Thyroid gland (tissue), 4 donors: ENCODE results near the gene HHAT. TPM values are rescaled to one million over a fixed set of nuclear protein-coding genes. Genes with fewer than 3 reads are reported as not detected.

Source experiments
- DNase-seq, 2 donors: peaks; one replicate each; pipeline ENCODE4 v3.0.0-alpha.2; 2019
- H3K27ac ChIP-seq, 3 donors: fragments of 200-600 bp; sonication (generic); 1 replicate in 2 of 3; 2 replicates in 1 of 3; pipeline ENCODE4 v1.5.1; 2016 to 2019; ENCODE audit warnings: mild to moderate bottlenecking in 1 of 3, moderate library complexity in 1 of 3
- H3K27me3 ChIP-seq: fragments of 200-600 bp; sonication (generic); one replicate; pipeline ENCODE4 v1.5.1; 2019
- H3K36me3 ChIP-seq, 2 donors: fragments of 200-600 bp; sonication (generic); one replicate each; pipeline ENCODE4 v1.5.1; 2016 to 2019
- H3K4me1 ChIP-seq, 2 donors: fragments of 200-600 bp; sonication (generic); one replicate each; pipeline ENCODE4 v1.5.1; 2017 to 2019
- H3K4me3 ChIP-seq, 3 donors: fragments of 200-600 bp; sonication (generic); replicated peaks in 1 of 3; 1 replicate in 2 of 3; 2 replicates in 1 of 3; pipeline ENCODE4 v1.5.1; 2016; ENCODE audit warnings: mild to moderate bottlenecking in 1 of 3
- H3K9me3 ChIP-seq: fragments of 200-600 bp; sonication (generic); one replicate; pipeline ENCODE4 v1.5.1; 2017
- POLR2A ChIP-seq, 2 donors: fragments of 450-650 bp; IDR thresholded peaks; one replicate each; pipeline ENCODE4 v1.6.1; 2017; ENCODE audit warnings: antibody characterized with exemption in 2 of 2, mild to moderate bottlenecking in 2 of 2, moderate library complexity in 1 of 2
- WGBS, 2 donors: methylation state at CpG; one replicate each; pipeline ENCODE4 v1.1.5; 2017; 5-methylcytosine and 5-hydroxymethylcytosine counted together
- intact Hi-C: fragments of 100-400 bp; cut with DNase I; formaldehyde crosslinking; loops from one replicate; pipeline ENCODE4 v1.15.1; 2023
- total RNA-seq, 4 donors: library from RNA; depleted of rRNA; stranded (reverse); fragments of >200 nt; gene quantifications; one replicate each; pipeline ENCODE4 v1.2.3, GENCODE V29; 2016
- TF ChIP-seq, protein P1 (sequence below), 6 experiments: fragments of 200-600 bp in 3 of 6; fragments of 450-650 bp in 3 of 6; sonication (generic) in 3 of 6; IDR thresholded peaks; one replicate each; pipeline ENCODE4 v1.5.1; 2016 to 2019; ENCODE audit warnings: antibody characterized with exemption in 6 of 6, mild to moderate bottlenecking in 2 of 6, inconsistent platforms in 1 of 6, moderate library complexity in 1 of 6

Gene HHAT
- total RNA-seq, 4 donors from 2014 or later = 7.9 to 15.9 (median 10.5) TPM

DNA sequence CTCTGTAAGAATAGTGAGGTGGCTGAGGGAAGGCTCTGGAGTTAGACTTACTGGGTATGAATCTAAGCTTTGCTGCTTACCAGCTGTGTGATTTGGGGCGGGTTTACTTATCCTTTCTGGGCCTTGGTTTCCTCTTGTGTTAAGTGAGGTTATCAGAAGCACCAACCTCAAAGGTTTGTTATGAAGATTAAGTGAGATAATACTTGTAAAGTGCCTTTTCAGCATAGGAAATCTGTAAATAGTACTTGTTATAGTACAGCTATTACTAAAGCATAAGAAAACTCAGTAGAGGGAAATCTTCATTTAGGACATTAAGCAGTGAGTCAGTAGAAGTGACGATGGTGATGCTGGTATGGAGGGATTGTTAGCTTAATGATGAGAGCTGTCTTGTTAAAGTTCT, 12.1 kb downstream of the HHAT start:
- intact Hi-C loops = no loop called here
- TF ChIP-seq, protein P1, sequence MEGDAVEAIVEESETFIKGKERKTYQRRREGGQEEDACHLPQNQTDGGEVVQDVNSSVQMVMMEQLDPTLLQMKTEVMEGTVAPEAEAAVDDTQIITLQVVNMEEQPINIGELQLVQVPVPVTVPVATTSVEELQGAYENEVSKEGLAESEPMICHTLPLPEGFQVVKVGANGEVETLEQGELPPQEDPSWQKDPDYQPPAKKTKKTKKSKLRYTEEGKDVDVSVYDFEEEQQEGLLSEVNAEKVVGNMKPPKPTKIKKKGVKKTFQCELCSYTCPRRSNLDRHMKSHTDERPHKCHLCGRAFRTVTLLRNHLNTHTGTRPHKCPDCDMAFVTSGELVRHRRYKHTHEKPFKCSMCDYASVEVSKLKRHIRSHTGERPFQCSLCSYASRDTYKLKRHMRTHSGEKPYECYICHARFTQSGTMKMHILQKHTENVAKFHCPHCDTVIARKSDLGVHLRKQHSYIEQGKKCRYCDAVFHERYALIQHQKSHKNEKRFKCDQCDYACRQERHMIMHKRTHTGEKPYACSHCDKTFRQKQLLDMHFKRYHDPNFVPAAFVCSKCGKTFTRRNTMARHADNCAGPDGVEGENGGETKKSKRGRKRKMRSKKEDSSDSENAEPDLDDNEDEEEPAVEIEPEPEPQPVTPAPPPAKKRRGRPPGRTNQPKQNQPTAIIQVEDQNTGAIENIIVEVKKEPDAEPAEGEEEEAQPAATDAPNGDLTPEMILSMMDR (IDR thresholded peaks at IDR 0.05) = no peak
- TF ChIP-seq POLR2A (IDR thresholded peaks at IDR 0.05) = no peak
- no peaks in the 10 kb centered on the region for H3K36me3 ChIP-seq
- no peak for DNase-seq
- H3K4me3 ChIP-seq = no peak overlapping the region
- no peaks in the 10 kb centered on the region for H3K9me3 ChIP-seq
- H3K27me3 ChIP-seq = no peaks in the 10 kb centered on the region
- H3K27ac ChIP-seq = no peak overlapping the region
- WGBS, 2 donors = 85 to 98% methylated on average over 2 of the region's 2 CpGs
- peaks cover 10 to 11% of the 10 kb centered on the region in 2 donors for H3K4me1 ChIP-seq

DNA sequence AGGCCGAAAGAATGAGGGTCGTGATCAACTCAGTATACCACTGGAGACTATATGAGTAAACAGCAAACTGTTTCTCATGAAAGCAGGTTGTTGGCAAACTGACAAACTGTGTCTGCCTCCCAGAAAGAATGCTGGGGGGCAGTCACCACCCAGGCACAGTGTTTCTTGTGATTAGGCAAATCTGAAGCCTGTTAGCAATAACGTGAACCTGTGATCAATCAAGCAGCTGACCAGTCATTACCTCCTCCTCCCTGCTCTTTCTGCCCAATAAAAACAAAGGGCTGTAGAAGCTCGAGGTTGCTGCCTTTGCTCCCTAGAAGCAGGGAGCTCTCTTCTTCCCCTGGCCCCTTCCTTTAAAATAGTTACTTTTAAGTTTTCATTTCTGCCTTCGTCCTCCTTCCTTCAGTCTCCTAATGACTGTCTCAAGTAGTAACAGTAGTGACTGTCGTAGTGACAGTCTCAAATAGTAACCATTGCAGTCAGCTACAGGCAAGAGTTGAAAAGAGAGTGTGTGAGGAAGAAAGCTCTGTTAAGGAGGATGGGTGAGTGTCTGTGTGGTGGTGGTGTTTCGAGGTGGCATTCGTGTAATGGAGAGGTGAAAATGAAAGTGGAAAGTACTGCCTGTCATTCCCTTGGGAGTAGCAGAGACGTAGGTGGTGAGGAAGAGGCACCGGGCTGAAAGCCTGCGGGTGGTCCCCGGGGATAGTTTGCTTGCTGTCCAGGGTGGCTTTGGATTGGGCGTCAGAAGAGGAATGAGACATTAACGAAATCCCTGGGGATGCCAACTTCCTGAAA, 14.5 kb downstream of the HHAT start:
- no peak for DNase-seq
- Histone ChIP-seq H3K4me3 (peak overlapping the region in 1 of 3 donors; percentile 22), H3K36me3 (no peaks in the 10 kb centered on the region), H3K9me3 (no peaks in the 10 kb centered on the region), H3K27ac (peak overlapping the region; percentile 2 to 36 (median 25)), H3K27me3 (no peaks in the 10 kb centered on the region), H3K4me1 (peaks cover 10 to 17% of the 10 kb centered on the region in 2 donors)
- TF ChIP-seq, protein P1 (IDR thresholded peaks at IDR 0.05) = no peak
- no peak for TF ChIP-seq POLR2A (IDR thresholded peaks at IDR 0.05)
- intact Hi-C loops = no loop called here
- WGBS, 2 donors = 45 to 48% methylated on average over 14 of the region's 14 CpGs

DNA sequence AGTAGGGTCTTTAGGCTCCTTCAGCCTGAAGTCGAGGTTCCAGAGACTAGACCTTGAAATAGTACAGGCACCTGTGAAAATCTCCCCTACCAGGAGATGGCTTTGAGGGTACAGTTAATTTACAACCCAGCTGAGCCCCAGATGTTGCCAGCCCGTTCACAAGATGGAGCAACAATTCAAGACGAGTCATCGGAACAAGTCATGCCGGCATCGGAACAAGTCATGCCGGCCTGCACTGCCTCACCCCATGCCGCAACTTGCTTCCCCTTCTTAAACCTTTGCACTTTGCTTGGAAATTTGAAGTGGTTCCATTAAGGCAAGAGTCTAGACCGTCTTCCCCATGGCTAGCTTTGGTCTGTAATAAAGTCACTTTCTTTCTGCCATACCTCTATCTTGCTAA, 16.0 kb downstream of the HHAT start:
- 79 to 91% methylated on average over 8 to 9 of the region's 9 CpGs for WGBS, 2 donors
- no peak overlapping the region for H3K27ac ChIP-seq
- H3K36me3 ChIP-seq = no peaks in the 10 kb centered on the region
- H3K27me3 ChIP-seq = no peaks in the 10 kb centered on the region
- TF ChIP-seq, protein P1 (IDR thresholded peaks at IDR 0.05) = no peak
- TF ChIP-seq POLR2A (IDR thresholded peaks at IDR 0.05) = no peak
- intact Hi-C loops = no loop called here
- DNase-seq = no peak
- H3K4me1 ChIP-seq = peaks cover 10 to 17% of the 10 kb centered on the region in 2 donors
- H3K4me3 ChIP-seq = no peak overlapping the region
- H3K9me3 ChIP-seq = no peaks in the 10 kb centered on the region

DNA sequence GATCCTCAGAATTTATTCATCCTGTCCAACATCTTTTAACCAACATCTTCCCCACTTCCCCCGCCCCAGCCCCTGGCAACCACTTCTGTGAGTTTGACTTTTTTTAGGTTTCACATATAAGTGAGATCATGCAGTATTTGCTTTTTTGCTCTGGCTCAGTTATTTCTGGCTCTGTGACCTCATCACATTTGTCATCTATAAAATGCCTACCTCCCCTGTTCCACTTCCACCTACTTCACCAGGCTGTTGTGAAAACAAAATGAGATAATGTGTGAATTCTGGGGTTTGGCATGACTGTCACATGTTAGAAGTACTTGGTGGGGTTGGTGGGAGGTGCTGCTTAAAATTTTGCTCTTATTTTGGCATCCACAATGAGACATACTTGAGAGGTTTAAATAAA, 18.4 kb downstream of the HHAT start:
- intact Hi-C loops = no loop called here
- Histone ChIP-seq H3K4me1 (peaks cover 10 to 17% of the 10 kb centered on the region in 2 donors), H3K27ac (no peak overlapping the region), H3K9me3 (no peaks in the 10 kb centered on the region), H3K27me3 (no peaks in the 10 kb centered on the region), H3K36me3 (no peaks in the 10 kb centered on the region), H3K4me3 (no peak overlapping the region)
- TF ChIP-seq, protein P1 (IDR thresholded peaks at IDR 0.05) = no peak
- no peak for TF ChIP-seq POLR2A (IDR thresholded peaks at IDR 0.05)
- WGBS, 2 donors = 88 to 94% methylated on average over 1 of the region's 1 CpG
- DNase-seq = no peak

DNA sequence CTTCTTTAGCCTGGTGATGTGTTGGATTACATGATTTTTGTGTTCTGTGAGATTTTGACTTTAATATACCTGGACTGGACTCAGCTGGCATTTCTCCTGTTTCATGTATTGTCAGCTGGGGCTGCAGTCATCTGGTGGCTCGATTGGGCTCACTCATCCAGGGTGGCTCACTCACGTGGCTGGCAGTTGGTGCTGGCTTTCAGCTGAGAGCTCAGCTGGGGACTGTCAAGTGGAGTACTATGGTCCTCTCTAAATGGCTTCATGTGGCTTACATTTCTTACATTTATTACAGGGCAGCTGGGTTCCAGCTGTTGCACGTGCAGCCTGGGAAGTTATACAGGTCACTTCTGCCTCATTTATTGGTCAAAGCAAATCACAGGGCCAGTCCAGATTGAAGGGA, 22.8 kb downstream of the HHAT start:
- intact Hi-C loops = no loop called here
- WGBS, 2 donors = 78 to 81% methylated on average over 3 of the region's 3 CpGs
- TF ChIP-seq, protein P1 (IDR thresholded peaks at IDR 0.05) = no peak
- no peak for TF ChIP-seq POLR2A (IDR thresholded peaks at IDR 0.05)

More for the DNA sequence above, 22.8 kb downstream of the HHAT start:
- Histone ChIP-seq H3K4me3 (no peak overlapping the region), H3K4me1 (peaks cover 0 to 5% of the 10 kb centered on the region in 2 donors), H3K9me3 (no peaks in the 10 kb centered on the region), H3K27me3 (no peaks in the 10 kb centered on the region), H3K27ac (no peak overlapping the region), H3K36me3 (no peaks in the 10 kb centered on the region)
- no peak for DNase-seq
